HG02571 (cell line): Measurements from ENCODE around the gene FAM50A.

ENCODE experiments used
- ATAC-seq: cut with Tn5 transposase; IDR thresholded peaks from one replicate; pipeline ENCODE4 v1.9.1; 2021; ENCODE audit warnings: mild to moderate bottlenecking, moderate library complexity; ENCODE audit not compliant: unreplicated experiment

FAM50A gene

DNA sequence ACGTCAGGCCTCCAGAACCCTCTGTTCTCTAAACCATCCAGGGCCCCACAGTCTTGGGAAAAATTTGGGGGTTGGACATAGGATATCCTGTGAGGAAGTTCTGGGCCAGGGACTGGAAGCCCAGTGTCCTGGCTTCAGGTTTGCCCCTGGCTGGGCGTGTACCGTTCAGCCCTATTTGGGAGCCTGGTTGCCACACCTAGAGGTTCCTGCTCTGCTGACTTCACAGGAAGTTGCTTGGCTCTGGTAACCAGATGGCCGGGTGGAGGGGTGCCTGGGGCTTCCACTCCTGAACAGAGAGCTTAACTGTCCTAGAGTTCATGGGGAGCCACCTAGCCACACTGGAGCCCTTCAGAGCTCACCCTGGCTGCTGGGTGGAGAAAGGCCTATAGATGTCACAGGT lies 31.5 kb upstream of the FAM50A start:
- ATAC-seq = no peak

DNA sequence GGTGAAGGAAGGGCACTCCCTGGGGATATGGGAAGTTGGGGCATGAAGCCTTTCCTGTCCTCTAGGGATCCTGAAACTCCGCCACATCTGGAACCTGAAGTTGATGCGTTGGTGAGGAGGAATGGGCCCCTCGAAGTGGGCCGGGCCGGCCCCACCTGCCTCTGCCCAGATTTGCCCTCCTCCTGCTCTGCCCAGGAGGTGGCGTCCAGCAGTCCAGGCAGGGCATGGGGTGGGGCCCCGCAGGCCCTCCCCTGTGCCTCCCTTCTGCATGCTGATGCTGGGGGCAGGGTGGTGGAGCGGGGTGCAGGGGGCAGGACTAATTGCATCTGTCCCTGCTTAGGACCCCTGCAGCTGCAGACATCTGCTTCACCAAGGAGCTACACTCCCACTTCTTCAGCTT lies 30.8 kb upstream of the FAM50A start:
- ATAC-seq = no peak

DNA sequence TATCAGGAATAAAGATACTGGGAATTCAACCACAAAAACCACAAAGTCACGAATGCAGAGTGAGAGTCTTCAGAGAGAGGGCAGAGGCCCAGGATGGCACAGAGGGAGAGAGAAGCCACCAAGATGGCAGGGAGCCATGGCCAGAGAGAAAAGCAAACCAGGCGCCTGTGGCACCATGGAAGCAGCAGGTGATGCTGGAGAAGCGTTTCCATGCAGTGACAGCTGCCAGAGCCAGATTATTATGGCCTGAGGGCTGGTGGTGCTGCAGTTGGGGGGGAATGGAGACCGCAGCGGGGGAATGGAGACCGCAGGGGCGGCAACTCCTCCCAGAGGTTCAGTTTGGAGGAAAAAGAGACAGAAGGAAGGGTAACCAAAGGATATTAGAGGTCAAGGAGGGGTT lies 26.8 kb upstream of the FAM50A start:
- ATAC-seq = no peak

DNA sequence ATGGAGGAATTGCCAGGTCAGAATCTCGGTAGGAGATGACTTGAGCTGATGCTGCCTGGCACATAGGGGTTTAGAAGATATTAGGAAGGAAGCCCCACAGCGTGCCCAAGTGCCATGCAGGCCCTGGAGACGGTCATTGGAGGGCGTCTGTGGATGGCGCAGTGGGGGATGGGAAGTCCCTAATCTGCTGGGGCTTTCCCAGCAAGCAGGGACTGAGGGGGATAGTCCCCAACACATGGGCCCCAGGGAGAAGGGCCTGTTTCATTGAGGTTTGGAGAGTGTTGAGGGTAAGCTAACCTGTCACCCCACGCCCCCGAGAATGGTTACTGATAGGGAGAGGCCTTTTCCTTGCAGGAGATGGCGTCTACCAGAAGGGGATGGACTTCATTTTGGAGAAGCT lies 24.8 kb upstream of the FAM50A start:
- no peak for ATAC-seq

DNA sequence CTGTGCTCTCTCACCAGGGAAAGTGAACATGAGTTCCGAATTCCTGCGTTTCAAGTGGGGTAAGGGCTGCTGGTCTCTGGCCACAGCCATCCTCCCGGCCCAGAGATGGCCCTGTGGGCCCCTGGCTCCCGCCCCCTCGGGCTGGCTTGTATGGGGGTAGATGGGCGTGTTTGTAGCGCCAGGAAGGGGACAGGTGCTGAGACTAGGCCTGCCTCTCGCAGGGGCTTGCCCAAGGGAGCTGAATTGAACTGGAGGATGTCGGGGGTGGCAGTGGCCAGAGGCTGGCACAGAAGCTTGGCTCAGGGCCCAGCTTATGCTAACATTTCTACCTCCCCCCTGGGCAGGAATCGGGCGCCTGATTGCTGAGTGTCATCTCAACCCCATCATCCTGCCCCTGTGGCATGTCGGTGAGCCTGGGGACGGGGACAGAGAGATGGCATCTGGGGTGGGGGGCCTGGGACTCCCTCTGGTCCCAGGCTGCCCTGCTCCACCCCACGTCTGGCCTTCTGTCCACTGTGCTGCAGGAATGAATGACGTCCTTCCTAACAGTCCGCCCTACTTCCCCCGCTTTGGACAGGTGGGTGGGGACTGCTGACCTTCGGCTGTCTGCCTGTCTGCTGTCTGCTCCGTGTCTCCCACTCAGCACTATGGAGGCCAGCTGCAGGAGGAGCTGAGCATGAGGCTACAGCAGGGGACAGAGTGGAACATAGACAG lies 24.1 kb upstream of the FAM50A start:
- no peak for ATAC-seq

DNA sequence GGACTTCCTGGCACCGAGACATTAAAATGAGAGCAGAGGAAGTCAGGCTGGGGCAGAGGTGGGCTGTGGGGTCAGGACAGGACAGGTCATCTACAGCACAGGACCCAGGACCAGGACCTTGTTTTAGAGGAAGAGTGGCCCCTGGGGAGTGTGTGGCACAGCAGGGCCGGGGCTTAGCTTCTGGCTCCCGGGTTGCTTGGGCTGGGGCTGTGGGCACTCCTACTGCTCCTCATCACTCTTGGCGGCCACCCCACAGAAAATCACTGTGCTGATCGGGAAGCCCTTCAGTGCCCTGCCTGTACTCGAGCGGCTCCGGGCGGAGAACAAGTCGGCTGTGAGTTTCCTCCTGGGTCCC lies 23.6 kb upstream of the FAM50A start:
- no peak for ATAC-seq

DNA sequence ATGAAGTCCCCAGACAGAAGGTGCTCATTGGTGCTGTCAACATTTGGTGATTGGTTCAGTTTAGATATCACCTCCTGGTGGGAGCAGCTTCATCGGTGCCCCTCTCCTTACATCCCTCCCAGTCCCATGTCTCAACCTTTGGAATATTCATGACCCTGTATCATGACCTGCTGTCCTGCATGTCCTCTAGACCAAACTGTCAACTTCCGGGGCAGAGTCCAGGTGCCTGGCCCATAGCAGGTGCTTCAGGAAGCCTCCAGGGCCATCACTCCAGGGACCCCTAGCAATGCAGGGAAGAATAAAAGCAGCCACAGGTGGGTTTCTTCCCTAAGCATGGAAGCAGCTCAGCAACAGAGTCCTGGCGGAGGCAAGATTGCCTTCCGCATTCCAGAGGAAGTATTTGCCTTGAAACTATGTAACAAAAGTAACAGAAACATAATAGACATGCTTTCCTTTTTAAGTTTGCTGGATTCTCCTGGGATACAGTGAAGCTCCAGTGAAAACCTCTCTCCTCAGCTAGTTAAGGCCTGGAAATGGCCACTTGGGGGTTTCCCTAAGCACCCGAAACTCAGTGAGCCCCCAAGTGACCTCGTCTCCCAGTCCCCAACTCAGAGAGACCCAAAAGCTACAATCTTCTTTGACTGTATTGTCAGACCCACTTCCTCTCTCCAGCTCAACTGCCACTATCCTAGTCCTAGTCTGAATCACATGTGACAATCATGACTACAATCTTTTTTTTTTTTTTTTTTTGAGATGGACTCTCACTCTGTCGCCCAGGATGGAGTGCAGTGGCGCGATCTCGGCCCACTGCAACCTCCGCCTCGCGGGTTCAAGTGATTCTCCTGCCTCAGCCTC lies 16.8 kb upstream of the FAM50A start:
- no peak for ATAC-seq

DNA sequence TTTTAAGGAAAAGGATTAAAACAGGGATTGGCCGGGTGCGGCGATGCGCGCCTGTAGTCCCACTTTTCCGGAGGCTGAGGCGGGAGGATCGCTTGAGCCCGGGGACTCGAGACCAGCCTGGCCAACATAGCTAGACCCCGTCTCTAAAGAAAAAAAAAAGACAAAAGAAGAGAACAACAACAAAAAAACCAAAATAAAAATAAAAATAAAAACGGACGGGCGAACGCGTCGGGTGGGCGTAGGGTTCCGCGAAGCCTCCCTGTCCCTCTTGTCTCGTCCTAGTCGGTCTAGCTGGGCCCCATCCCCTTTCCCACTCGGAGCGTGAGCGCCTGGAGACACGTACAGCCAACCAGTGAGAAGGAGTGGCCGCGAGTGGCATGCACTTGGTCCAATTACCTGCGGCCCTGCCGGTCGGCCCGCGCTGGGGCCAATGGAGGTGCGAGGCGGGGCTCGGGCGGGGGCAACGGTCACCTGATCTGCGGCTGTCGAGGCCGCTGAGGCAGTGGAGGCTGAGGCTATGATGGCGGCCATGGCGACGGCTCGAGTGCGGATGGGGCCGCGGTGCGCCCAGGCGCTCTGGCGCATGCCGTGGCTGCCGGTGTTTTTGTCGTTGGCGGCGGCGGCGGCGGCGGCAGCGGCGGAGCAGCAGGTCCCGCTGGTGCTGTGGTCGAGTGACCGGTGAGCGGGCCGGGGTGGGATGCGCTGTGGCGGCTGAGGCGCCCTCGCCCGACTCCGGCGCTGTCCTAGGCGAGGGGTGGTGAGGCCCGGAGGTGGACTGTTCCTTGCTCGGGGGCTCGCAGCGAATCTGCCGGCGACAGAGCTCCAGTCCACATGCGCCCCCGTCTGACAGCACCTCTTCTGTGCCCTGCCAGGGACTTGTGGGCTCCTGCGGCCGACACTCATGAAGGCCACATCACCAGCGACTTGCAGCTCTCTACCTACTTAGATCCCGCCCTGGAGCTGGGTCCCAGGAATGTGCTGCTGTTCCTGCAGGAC lies 15.5 kb upstream of the FAM50A start, which contains the start of gene ATP6AP1:
TSS of gene ATP6AP1 (plus strand) at position 502 of the 996 bp plus-strand sequence. CDS start at position 518, 16 bp downstream.
- ATAC-seq = peak; percentile 96

DNA sequence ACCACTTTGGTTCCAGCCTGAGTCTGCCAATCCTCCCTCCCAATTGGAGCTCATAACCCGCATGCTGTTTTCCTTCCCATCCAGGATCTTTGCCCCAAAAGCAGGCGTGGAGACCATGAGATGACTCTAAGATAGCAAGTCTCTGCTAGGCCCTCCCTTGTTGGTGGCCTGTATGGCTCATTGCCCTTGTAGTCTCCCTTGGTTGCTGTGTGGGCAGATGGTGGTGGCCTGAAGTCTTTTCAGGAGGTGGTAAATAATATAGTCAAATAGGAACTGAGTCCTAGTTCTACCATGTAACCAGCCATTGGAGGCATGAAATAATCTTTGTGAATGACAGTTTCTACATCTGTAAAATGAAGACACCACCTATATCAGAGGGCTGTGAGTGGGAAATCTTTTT lies 14.2 kb upstream of the FAM50A start:
- no peak for ATAC-seq

DNA sequence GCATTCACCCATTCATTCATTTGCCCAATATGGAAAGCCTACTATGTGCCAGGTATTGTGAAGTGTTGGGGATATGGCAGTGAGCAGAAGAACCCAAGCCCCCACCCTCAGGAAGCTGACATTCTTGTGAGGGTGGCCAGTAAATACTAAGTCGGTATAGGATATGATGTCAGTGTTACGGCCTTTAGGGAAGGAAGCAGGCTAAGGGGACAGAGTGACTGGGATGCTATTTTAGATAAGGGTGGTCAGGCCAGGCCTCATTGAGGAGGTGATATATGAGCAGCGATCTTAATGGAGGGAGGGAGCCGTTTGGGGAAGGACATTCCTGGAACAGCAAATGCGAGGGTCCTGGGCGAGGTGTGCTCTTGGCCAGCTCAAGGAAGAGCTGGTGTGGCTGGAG lies 13.5 kb upstream of the FAM50A start:
- ATAC-seq = no peak

DNA sequence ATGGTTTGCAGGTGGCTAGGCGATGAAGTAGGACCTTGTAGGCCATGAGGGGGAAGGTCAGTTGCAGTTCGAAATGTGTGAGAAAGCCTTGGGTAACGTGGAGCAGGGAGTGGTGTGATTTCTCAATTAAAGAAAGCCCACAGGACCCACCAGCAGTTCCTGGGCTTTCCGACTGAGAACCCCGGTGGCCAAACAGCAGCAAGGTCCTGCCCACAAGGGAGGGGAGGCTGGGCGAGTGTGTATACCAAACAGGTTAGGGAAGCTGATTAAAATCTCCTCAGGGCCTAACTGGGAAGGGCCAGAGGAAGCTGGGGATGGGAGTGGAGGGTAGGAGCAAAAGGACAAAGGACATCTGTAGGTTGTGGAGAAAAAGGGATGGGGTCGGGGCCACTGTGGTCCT lies 13.0 kb upstream of the FAM50A start:
- ATAC-seq = no peak

DNA sequence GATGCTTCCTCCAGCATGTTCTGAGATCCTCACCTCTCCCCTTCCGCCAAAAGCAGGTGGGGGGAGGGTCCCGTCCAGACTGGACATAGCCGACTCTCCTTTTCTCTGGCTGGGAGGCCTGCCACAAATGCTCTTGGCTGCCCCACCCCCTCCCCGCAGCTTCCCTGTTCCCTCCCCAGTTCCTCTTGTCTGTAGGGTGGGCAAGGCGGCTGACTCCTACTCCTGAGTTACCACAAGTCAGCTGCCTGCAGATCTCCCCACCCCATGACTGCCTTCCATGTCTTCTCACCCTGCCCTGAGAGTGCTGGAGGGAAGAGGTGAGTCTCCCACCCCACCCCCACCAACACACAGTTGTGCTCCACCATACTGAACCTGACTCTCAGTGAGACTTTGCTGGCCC lies 12.6 kb upstream of the FAM50A start:
- ATAC-seq = no peak

DNA sequence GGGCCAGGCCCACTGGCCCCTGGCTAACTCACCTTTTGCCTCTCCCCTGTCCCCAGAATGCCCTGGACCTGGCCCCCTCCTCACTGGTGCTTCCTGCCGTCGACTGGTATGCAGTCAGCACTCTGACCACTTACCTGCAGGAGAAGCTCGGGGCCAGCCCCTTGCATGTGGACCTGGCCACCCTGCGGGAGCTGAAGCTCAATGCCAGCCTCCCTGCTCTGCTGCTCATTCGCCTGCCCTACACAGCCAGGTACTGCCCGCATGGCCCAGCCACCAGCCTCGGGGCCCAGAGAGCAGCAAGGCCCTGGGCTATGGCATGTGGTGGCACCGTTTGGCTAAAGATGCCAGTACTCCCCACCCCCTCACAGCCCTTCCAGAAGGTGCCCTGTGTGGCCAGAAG lies 11.7 kb upstream of the FAM50A start:
- no peak for ATAC-seq

DNA sequence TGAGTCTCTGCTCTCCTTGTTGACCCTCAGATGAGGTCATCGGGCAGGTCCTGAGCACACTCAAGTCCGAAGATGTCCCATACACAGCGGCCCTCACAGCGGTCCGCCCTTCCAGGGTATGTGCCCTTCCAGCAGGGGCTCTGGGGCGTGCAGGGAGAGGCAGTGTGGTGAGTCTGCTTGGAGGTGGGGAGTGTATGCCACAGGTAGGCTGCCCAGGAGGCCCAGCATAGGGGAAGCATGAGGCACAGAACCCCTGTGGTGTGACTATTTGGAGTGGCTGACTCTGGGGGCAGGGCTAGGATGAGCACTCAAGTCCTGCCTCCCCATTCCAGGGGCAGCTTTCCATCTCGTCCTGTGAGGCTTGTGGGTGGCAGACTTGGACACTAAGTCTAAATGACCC lies 10.3 kb upstream of the FAM50A start:
- no peak for ATAC-seq

DNA sequence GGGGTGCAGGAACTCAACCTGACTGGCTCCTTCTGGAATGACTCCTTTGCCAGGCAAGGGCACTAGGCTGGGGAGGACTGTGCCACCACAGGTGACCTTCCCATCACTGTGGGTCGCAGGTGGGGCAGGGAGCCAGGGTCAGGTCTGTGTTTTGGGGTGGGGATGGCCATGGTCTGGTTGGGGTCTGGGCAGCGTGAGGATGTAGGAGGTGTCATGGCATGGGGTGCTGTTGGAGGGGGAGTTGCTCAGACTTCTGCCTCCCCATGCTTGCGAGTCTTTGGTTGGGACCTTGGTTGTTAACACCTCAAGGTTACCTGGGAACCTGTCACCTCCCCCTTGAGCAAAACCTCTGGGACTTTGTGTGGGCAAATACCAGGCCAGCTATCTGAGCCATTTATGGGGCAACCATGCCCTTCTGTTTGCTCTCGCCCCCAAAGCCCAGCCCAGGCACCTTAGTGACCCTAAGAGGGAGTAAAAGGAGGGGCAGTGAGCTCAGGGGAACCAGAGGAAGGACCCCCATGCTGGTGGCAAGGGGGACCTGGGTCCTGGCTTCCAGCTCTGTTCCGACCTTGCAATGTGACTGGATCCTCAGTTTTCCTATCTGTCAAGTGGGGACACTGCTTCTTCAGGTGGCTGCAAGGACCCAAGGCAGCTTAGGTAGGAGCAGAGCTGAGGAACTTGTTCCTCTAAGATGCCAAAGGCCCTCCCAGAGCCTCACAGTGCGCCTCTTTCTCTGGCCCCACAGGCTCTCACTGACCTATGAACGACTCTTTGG lies 9.4 kb upstream of the FAM50A start:
- ATAC-seq = no peak

DNA sequence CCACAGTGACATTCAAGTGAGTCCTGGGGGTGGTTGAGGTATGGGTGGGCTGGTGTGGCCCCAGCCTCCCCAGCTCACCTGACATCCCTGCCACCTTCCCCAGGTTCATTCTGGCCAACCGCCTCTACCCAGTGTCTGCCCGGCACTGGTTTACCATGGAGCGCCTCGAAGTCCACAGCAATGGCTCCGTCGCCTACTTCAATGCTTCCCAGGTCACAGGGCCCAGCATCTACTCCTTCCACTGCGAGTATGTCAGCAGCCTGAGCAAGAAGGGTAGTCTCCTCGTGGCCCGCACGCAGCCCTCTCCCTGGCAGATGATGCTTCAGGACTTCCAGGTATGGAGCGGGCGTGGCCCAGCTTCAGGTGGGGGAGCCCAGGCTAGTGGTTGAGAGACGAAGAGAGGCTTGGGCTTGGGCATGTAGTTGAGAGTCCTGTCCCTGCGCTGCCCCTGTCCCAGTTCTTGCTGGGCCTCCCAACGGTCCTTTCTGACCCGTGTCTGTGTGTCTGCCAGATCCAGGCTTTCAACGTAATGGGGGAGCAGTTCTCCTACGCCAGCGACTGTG lies 8.7 kb upstream of the FAM50A start:
- no peak for ATAC-seq

DNA sequence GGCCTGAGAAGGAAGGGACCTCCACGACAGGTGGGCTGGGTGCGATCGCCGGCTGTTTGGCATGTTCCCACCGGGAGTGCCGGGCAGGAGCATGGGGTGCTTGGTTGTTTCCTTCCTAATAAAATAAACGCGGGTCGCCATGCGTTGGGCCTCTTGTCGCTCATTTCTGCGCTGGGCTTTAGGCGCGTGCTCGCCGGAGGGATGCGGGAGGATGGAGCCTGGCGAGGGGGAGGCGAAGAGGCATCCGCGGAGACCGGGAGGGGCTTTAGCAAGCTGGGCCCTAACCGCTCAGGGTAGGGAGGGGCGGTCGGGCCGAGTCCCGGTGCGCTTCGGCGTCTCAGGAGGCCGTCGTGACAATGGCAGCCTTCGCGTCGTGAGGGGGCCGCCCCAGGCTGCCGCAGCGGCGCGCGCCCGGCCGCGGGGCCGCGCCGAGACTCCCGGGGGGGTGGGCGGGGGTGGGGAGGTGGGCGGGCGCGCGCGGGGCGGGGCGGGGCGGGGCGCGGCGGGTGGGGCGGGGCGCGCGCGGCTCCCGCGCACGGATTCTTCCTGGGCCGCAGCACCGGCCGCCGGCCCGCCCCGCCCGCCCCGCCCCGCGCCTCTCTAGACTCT lies 7.5 kb upstream of the FAM50A start:
- no peak for ATAC-seq

DNA sequence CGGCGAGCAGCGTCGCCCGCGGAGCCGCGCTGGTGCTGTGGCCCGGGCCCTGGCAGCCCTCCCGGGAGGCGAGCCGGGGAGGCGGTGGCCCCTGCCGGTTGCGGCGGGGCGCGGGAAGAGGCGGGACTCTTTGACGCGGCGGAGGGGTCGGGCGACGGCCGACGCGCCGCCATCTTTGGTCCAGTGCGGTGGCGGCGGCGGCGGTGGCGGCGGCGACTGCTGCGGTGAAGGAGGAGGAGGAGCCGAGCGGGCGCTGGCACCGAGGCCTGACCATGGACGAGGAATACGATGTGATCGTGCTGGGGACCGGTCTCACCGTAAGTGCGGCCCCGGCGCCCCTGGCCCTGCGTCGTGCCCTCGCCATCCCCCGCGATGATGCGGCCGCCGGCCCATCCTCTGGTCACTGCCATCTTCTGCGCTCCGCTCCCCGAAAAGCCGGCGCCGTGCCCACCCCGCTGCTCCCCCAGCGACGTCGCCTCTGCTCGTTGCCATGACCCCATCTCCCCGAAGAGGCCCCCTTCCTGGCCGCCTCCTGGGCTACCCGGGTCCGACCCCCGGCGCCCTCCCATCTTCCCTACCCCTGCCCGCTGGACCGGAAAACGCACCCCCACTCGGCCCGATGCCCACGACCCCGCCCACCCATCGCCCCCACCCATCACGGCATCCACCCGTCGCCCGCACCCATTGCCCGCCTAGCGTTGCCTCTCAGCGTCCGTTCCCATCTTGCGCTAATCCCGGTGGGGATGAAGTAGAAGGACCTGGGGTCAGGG lies 6.8 kb upstream of the FAM50A start, which contains the start of gene GDI1:
TSS of gene GDI1 (plus strand) at position 172 of the 770 bp plus-strand sequence. CDS start at position 273, 101 bp downstream.
- ATAC-seq = no peak
